ENCODE results near the gene PLXNB1.

The PLXNB1 gene

DNA sequence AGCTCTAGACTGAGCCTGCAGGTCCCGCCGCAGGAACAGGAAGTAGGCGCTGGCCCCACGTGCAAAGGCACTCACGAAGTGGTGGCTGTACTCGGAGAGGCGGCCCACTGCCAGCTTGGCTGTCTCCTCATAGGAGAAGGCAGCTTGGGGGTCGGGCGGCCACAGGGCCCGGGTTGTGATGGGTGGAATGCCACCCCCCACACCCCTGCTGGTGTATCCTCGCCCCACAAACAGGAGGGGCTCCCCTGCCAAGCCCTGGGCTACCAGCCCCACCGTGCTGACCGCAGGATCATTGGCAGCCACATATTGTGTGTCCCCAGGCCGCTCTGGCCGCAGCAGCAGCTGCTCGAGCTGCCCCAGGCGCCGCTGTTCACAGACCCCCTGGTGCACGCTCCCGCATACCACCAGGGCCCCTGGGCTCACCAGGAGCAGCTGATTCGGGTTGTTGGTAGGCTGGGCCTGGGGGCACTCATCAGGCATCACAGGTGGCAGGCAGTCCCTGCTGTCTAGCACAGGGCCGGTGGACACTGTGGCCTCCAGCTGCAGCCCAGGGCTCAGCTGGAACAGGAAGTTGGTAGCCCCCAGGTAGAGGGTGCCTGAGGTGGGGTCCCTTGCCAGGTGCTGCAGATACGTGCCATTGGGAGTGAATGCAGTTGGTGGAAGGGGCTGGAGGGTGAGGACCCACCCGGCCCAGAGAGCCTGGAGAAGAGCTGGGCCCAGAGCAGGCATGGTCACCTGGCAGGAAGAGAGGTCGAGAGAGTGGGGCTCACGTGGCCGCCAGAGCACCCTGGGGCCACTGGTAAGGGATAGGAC is 5.8 kb downstream of the PLXNB1 start:
- TF ChIP-seq CTCF (IDR thresholded peaks at IDR 0.05; ENCODE audit: low read depth, low read length): no peak
- no peak overlapping the region for H3K4me3 ChIP-seq (replicated peaks in 1 of 2; ENCODE audit: low read depth in 2 of 2, low read length in 2 of 2)
- DNase-seq (ENCODE audit: low read depth in 2 of 2): no peak

DNA sequence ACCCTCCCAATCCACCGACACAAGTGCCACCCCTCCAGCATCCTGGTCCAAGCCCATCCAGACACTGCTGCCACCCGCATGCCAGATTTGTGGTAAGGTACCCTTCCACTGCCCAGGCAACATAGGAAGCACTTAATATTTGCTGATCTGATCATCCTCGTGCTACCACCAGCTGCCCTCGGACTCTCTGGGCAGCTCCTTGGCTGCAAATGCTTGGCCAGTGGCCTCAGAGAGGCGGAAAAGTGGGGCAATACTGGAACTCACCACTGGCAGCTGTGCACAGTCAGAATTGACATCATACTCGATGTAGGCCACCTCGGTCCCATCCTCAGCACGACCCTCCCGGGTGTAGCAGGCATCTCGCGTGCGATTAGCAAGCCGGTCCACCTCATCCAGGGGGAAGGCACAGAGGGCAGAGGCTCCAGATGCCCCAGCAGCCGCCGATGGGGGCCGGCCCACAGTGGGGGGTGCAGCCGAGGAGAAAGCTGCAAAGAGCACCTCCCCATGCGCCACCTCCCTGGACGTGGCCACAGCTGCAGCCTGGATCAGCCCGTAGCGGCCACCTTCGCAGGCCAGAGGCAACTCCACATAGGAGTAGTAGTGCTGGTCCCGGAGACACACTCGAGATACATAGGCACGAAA is 6.5 kb downstream of the PLXNB1 start:
- TF ChIP-seq CTCF (IDR thresholded peaks at IDR 0.05; ENCODE audit: low read depth, low read length): no peak
- DNase-seq (ENCODE audit: low read depth in 2 of 2): no peak
- no peak overlapping the region for H3K4me3 ChIP-seq (replicated peaks in 1 of 2; ENCODE audit: low read depth in 2 of 2, low read length in 2 of 2)

DNA sequence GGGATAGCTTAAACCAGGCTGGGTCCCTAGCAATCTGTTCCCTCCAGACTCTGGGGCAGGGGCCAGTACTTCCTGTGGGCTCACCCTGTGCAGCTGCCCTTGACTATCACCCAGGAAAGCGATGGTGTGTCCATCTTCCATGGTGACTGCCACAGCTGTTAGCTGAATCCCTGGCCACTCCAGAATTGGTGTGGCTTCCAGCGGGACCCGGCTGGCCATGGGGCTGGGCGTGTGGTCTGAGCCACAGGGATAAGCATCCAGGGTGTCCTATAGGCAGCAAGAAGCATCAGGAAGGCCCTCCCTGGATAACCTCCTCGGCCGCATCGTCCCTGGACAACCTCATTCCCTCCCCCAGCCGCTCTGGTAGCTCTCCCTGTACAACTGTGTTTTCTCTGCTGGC is 7.2 kb downstream of the PLXNB1 start:
- H3K4me3 ChIP-seq (replicated peaks in 1 of 2; ENCODE audit: low read depth in 2 of 2, low read length in 2 of 2): no peak overlapping the region
- TF ChIP-seq CTCF (IDR thresholded peaks at IDR 0.05; ENCODE audit: low read depth, low read length): no peak
- no peak for DNase-seq (ENCODE audit: low read depth in 2 of 2)

- TF ChIP-seq CTCF (IDR thresholded peaks at IDR 0.05; ENCODE audit: low read depth, low read length): no peak
- no peak for DNase-seq (ENCODE audit: low read depth in 2 of 2)
- no peak overlapping the region for H3K4me3 ChIP-seq (replicated peaks in 1 of 2; ENCODE audit: low read depth in 2 of 2, low read length in 2 of 2)
These were observed 7.6 kb downstream of the PLXNB1 start for GRCh38 chr3:48422272-48422671.

DNA sequence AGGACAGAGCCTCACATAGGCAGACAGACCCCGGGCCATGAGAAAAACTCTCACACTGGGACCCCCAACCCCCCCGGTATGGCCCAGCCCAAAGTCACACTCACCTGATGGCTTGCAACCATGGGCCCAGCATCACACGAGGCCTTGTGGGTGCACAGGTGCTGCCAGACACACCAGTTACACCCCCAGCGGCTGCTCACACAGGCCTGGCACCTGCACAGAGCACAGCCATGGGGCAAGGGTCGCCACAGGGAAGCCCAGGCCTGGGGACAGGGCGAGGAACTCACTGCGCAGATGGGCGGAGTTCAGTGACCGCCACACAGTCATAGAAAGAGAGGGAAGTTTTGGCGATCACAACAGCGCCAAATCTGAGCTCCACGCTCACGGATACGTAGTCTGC is 9.3 kb downstream of the PLXNB1 start:
- H3K4me3 ChIP-seq (replicated peaks in 1 of 2; ENCODE audit: low read depth in 2 of 2, low read length in 2 of 2): no peak overlapping the region
- TF ChIP-seq CTCF (IDR thresholded peaks at IDR 0.05; ENCODE audit: low read depth, low read length): no peak
- no peak for DNase-seq (ENCODE audit: low read depth in 2 of 2)

- no peak for TF ChIP-seq CTCF (IDR thresholded peaks at IDR 0.05; ENCODE audit: low read depth, low read length)
- H3K4me3 ChIP-seq (replicated peaks in 1 of 2; ENCODE audit: low read depth in 2 of 2, low read length in 2 of 2): no peak overlapping the region
- no peak for DNase-seq (ENCODE audit: low read depth in 2 of 2)
These were observed 10.3 kb downstream of the PLXNB1 start for GRCh38 chr3:48419597-48419996.
